GM23248 (cell line): ENCODE data around the gene GBP5.

Experiments
- EZH2 ChIP-seq: fragments of 200-600 bp; sonication (generic); IDR thresholded peaks from 2 replicates; pipeline ENCODE4 v1.6.1; 2018; ENCODE audit warnings: antibody characterized with exemption, mild to moderate bottlenecking; ENCODE audit not compliant: insufficient read depth, poor library complexity, severe bottlenecking
- EZH2phosphoT487 ChIP-seq: fragments of 200-600 bp; sonication (generic); IDR thresholded peaks from 2 replicates; pipeline ENCODE4 v1.6.1; 2018; ENCODE audit warnings: antibody characterized with exemption, moderate library complexity, mild to moderate bottlenecking, low read depth; ENCODE audit not compliant: insufficient read depth

- no peak for TF ChIP-seq EZH2
- TF ChIP-seq EZH2phosphoT487: no peak
These were observed 3.4 kb downstream of the GBP5 start for GRCh38 chr1:89269277-89269676.
